Lung (tissue), 12 donors: ENCODE measurements around the gene ZEB2. TPM values are rescaled to one million over a fixed set of nuclear protein-coding genes. Genes with fewer than 3 reads are reported as not detected.

Experiments used
- ATAC-seq: fragments of 200-7000 bp; cut with Tn5 transposase; one replicate; pipeline ENCODE4 v1.9.1; 2020; ENCODE audit warnings: moderate number of reproducible peaks; ENCODE audit not compliant: insufficient read depth, low FRiP score
- DNase-seq, 3 donors: peaks; one replicate each; pipeline ENCODE4 v3.0.0-alpha.2; 2013 to 2017
- H3K27ac ChIP-seq, 2 donors: one replicate each; pipeline ENCODE4 v1.5.1; 2013; ENCODE audit warnings: mild to moderate bottlenecking in 2 of 2, moderate library complexity in 2 of 2, control low read depth in 1 of 2, inconsistent platforms in 1 of 2, low read depth in 1 of 2, low read length in 1 of 2
- H3K27me3 ChIP-seq, 3 donors: one replicate each; pipeline ENCODE4 v1.5.1; 2013; ENCODE audit warnings: low read length in 2 of 3; ENCODE audit not compliant: control insufficient read depth in 3 of 3, insufficient read depth in 3 of 3
- H3K36me3 ChIP-seq, 4 donors: one replicate each; pipeline ENCODE4 v1.5.1; 2013; ENCODE audit warnings: low read length in 4 of 4, mild to moderate bottlenecking in 1 of 4, moderate library complexity in 1 of 4; ENCODE audit not compliant: control insufficient read depth in 4 of 4, insufficient read depth in 4 of 4
- H3K4me1 ChIP-seq, 5 donors: one replicate each; pipeline ENCODE4 v1.5.1; 2013; ENCODE audit warnings: low read length in 5 of 5, mild to moderate bottlenecking in 2 of 5, moderate library complexity in 1 of 5; ENCODE audit not compliant: control insufficient read depth in 5 of 5, insufficient read depth in 5 of 5
- H3K4me3 ChIP-seq: one replicate; pipeline ENCODE4 v1.5.1; 2013; ENCODE audit warnings: mild to moderate bottlenecking, control low read depth, moderate library complexity
- H3K9ac ChIP-seq, 2 donors: one replicate each; pipeline ENCODE4 v1.5.1; 2013; ENCODE audit warnings: low read length in 2 of 2, control low read depth in 1 of 2; ENCODE audit not compliant: insufficient read depth in 1 of 2
- H3K9me3 ChIP-seq, 4 donors: one replicate each; pipeline ENCODE4 v1.5.1; 2013; ENCODE audit warnings: low read length in 3 of 4, mild to moderate bottlenecking in 1 of 4, moderate library complexity in 1 of 4; ENCODE audit not compliant: control insufficient read depth in 4 of 4, insufficient read depth in 3 of 4
- CTCF ChIP-seq: IDR thresholded peaks from 2 replicates; pipeline ENCODE4 v1.5.1; 2012; ENCODE audit warnings: mild to moderate bottlenecking; ENCODE audit errors: control extremely low read depth, extremely low read depth
- WGBS, 2 donors: extraction: QIAGEN DNeasy Blood & Tissue Kit; methylation state at CpG; one replicate each; pipeline ENCODE4 v1.1.7; 2013; 5-methylcytosine and 5-hydroxymethylcytosine counted together
- polyA plus RNA-seq, 2 donors: library from polyadenylated mRNA; stranded (reverse); fragments of 200-250 nt; gene quantifications; one replicate each; pipeline ENCODE4 v1.2.1, GENCODE V29; 2013
- total RNA-seq, 2 donors: library from RNA; depleted of rRNA in 1 of 2; stranded (reverse); fragments of >200 nt in 1 of 2; gene quantifications; one replicate each; pipeline ENCODE4 v1.2.1, GENCODE V29; 2014 to 2021
- donor health status: control.
- donor health status: control.
- donor health status: Bipolar disorder and iron deficiency.
- donor health status: healthy.
- donor health status: DM: yes; HTN: yes; CAD: no.

The ZEB2 gene
- total and polyA plus RNA-seq, 4 donors, result 27.0 to 332 (median 127) TPM

- DNase-seq (no peak), ATAC-seq (no peak)
- Histone ChIP-seq H3K36me3 (peaks cover 0 to 17% (median 7%) of the 10 kb centered on the region in 4 donors), H3K27me3 (no peaks in the 10 kb centered on the region), H3K9me3 (no peaks in the 10 kb centered on the region), H3K27ac (no peak overlapping the region), H3K4me1 (peaks cover 0 to 59% (median 19%) of the 10 kb centered on the region in 5 donors), H3K4me3 (no peak overlapping the region), H3K9ac (no peak overlapping the region)
- no peak for TF ChIP-seq CTCF
- WGBS, 2 donors, result 74 to 80% methylated on average over 1 of the region's 1 CpG
These were observed 79.9 kb downstream of the ZEB2 start for GRCh38 chr2:144439993-144440392.

- H3K9ac ChIP-seq, result no peak overlapping the region
- WGBS, 2 donors, result 84 to 89% methylated on average over 8 of the region's 8 CpGs
- no peaks in the 10 kb centered on the region for H3K9me3 ChIP-seq
- no peak overlapping the region for H3K4me3 ChIP-seq
- no peak overlapping the region for H3K27ac ChIP-seq
- no peak for ATAC-seq
- DNase-seq, result no peak
- H3K4me1 ChIP-seq, result peaks cover 0 to 60% (median 20%) of the 10 kb centered on the region in 5 donors
- peaks cover 0 to 27% (median 6%) of the 10 kb centered on the region in 4 donors for H3K36me3 ChIP-seq
- no peak for TF ChIP-seq CTCF
- H3K27me3 ChIP-seq, result no peaks in the 10 kb centered on the region
These were observed 80.9 kb downstream of the ZEB2 start for GRCh38 chr2:144438801-144439631.

GRCh38 chr2:144437636-144438035 lies 82.3 kb downstream of the ZEB2 start:
- WGBS, 2 donors, result 18 to 33% methylated on average over 4 of the region's 4 CpGs
- no peak for TF ChIP-seq CTCF
- H3K27me3 ChIP-seq, result no peaks in the 10 kb centered on the region
- no peaks in the 10 kb centered on the region for H3K9me3 ChIP-seq
- no peak overlapping the region for H3K9ac ChIP-seq
- ATAC-seq, result no peak
- H3K4me3 ChIP-seq, result no peak overlapping the region
- DNase-seq, result no peak
- peaks cover 0 to 59% (median 13%) of the 10 kb centered on the region in 5 donors for H3K4me1 ChIP-seq
- H3K36me3 ChIP-seq, result peaks cover 0 to 24% (median 8%) of the 10 kb centered on the region in 4 donors
- no peak overlapping the region for H3K27ac ChIP-seq
